A204.1 (cell line): ENCODE measurements around the gene PTBP3.
"Not testable (repeated sequence)": the region's sequence is repeated elsewhere in the genome, so short reads cannot be mapped to it uniquely, and the experiment has no call there.

ENCODE experiments used
- FAIRE-seq: peaks from 2 replicates; lab custom pipeline; 2012; peaks lifted over from hg19 to GRCh38; lab: Jason Lieb, UNC

Gene PTBP3, protein sequence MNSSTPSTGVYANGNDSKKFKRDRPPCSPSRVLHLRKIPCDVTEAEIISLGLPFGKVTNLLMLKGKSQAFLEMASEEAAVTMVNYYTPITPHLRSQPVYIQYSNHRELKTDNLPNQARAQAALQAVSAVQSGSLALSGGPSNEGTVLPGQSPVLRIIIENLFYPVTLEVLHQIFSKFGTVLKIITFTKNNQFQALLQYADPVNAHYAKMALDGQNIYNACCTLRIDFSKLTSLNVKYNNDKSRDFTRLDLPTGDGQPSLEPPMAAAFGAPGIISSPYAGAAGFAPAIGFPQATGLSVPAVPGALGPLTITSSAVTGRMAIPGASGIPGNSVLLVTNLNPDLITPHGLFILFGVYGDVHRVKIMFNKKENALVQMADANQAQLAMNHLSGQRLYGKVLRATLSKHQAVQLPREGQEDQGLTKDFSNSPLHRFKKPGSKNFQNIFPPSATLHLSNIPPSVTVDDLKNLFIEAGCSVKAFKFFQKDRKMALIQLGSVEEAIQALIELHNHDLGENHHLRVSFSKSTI

GRCh38 chr9:112332977-112333638, at the start of gene PTBP3:
PTBP3 (minus strand) TSS chr9:112333619; CDS start chr9:112297865, 35,754 bp downstream.
- no peak for FAIRE-seq

- no peak for FAIRE-seq
These were observed 49.3 kb upstream of the PTBP3 start for GRCh38 chr9:112382501-112383364.

DNA sequence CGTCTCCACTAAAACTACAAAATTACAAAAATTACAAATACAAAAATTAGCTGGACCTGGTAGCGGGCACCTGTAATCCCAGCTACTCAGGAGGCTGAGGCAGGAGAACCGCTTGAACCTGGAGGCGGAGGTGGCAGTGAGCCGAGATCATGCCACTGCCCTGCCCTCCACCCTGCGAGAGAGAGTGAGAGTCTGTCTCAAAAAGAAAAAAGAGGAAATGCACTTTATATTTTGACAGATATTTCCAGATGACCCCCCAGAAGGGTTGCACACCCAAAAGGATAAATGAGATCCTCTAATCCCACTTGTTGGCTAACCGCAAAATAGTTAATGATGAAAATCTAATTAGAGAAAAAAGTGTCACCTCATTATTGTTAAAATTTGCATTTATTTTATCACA, 48.6 kb upstream of the PTBP3 start:
- FAIRE-seq, result no peak

DNA sequence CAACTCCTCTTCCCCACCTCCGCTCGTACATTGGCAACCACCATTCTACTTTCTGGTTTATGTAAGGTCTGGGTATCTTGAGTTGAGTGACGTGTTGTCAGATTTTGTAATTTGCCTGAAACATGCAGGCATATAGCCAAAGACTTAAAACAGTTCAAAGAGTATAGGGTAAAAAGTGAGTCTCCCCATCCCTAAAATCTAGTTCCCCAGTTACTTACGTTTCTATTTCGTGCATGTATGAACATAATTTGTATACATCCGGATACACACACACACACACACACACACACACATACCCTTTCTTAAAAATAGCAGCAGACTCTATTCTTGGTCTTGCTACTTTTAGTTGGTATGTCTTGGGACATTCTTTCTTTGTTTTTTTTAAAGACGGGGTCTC, 47.4 kb upstream of the PTBP3 start:
- FAIRE-seq, result no peak

DNA sequence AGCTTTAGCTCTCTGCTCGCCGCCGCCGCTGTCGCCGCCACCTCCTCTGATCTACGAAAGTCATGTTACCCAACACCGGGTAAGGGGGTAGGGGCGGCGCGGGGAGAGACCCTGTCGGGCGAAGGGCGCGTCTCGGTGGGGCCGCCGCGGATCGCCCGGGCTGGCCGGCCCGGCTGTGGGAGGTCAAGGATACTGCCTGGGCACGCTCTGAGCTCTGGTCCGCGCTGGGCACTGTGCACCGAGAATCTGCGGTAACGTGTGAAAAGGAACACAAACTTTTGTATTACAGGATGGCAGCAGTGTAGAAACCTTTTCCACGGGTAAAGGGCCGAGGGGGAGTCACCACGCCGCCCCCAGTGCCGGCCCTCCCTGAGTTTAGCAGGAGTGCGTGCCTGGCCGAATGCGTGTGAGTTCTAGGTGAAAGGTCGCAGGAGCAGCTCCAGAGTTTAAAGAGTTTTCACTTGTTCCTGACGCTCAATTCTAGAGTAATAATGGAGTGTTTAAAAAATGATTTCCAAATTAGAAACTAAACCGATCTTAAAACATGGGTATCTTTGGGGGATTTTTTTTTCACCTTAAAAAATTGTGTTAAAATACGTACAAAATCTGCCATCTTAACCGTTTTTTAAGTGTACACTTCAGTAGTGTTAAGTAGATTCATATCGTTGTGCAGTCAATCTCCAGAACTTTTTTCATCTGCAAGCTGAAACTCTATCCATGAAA, 46.8 kb upstream of the PTBP3 start, which contains the start of gene HSDL2:
TSS of gene HSDL2 (plus strand) at position 7 of the 723 bp plus-strand sequence. CDS start at position 63, 56 bp downstream.
- no peak for FAIRE-seq

GRCh38 chr9:112379177-112380101, 46.0 kb upstream of the PTBP3 start:
- peak; percentile 32 for FAIRE-seq

DNA sequence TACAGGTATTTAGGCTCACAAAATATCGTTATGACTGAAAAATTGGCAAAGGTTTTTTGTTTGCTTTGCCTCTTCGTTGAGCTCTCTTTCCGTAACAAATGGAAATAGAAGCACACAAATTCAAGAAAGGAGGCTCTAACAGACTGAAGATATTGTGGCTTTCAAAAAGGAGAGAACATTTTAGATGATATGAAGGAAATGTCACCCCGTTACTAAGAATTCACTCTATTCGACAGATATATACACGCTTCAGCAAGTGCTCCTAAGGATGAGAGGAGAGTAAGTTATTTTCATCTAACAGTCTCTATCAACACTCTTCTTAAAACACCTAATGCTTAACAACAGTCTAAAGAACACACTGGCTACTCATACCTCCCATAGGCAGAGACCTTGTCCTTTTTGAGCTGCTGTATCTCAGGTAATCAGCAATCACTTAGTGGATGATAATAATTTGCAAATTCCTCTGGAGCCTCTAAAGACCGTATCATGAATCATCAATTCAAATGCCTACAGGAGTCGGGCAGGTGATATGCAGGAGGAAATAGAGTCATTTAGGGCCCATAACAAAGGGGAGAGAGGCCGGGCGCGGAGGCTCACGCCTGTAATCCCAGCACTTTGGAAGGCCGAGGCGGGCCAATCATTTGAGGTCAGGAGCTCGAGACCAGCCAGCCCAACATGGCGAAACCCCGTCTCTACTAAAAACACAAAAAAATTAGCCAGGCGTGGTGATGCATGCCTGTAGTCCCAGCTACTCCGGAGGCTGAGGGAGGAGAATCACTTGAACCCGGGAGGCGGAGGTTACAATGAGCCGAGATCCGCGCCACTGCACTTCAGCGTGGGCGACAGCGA, 45.1 kb upstream of the PTBP3 start:
- no peak for FAIRE-seq

GRCh38 chr9:112377684-112378327, 44.4 kb upstream of the PTBP3 start:
- FAIRE-seq, result no peak

- FAIRE-seq, result no peak
These were observed 43.7 kb upstream of the PTBP3 start for GRCh38 chr9:112377087-112377486.

DNA sequence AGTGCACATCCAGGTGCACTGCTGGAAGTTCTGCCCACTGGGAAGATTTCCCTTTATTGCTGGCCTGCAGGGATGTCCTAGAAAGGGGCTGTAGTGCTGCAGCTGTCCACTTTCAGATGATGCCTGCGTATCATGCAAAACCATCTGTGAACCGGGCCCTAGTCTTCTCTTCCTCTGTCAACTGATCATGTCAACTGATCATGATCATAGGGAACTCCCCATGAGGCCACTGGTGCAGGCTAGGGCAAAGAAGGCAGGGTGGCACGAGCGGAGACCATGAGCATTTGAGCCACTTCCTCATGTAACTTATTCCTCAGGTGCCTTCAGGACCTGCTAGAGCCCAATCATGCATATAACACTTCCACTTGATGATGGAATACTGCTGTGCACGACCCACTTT, 41.9 kb upstream of the PTBP3 start:
- no peak for FAIRE-seq

DNA sequence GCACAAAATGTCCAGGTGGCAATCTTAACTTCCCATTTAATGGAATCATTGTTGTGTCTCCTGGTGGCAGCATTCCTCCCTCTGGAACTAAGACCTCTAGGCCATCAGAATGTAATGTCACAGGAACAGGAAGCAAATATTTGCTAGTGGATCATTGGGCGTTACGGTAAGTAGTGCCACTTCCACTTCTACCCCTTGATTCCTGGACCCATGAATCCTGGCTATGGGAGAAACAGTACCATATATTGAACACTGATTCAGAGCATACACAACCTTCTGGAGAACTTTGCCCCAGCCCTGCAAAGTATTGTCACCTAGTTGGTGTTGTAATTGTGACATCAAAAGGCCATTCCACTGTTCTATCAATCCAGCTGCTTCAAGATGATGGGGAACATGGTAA, 40.8 kb upstream of the PTBP3 start:
- not testable (repeated sequence) for FAIRE-seq

DNA sequence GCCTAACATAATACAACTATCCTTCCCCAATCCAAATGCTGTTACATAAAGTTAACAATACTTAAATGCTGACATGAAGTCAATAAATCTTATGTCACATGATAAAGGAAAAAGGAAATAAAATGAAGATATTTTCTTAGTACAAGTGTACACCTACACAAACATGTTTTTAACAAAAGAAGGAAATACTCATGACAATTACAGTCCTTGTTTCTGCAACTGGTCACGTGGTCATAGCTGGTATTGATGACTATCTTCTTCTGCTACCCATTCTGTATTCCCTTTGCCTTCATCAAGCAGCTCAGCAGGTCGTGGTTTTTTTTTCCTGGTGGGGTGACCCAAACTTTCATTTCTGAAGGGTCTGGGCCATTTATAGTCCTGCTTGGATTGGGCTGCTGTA, 40.2 kb upstream of the PTBP3 start:
- FAIRE-seq, result not testable (repeated sequence)

DNA sequence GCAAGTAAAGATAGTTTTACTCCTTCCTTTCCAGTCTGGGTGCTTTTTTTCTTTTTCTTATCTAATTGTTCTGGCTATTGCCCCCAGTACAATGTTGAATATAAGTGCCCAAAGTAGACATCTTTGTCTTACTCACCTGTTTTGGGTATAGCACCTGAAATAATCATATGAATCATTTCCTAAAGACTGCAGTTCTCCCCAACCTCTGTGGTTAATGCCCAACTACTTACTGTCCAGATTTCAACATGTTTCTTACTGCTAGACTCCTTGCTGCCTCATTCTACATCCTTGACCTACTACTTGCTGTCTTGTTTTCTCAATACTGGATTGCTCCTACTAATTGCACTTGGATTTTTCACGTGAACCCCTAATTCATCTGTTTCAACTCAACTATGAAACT, 37.6 kb upstream of the PTBP3 start:
- FAIRE-seq, result no peak

DNA sequence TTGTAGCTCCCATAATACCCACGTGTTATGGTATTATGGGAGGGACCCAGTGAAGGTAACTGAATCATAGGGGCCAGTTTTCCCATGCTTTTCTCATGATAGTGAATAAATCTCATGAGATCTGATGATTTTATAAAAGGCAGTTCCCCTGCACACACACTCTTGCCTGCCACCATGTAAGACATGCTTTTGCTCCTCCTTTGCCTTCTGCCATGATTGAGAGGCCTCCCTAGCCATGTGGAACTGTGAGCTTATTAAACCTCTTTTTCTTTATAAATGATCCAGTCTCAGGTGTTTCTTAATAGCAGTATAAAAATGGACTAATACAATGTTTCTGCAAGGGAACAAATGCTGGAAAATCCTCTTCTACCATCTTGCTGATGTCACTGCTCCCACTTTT, 36.4 kb upstream of the PTBP3 start:
- FAIRE-seq, result no peak

GRCh38 chr9:112367465-112367864, 34.0 kb upstream of the PTBP3 start:
- no peak for FAIRE-seq

DNA sequence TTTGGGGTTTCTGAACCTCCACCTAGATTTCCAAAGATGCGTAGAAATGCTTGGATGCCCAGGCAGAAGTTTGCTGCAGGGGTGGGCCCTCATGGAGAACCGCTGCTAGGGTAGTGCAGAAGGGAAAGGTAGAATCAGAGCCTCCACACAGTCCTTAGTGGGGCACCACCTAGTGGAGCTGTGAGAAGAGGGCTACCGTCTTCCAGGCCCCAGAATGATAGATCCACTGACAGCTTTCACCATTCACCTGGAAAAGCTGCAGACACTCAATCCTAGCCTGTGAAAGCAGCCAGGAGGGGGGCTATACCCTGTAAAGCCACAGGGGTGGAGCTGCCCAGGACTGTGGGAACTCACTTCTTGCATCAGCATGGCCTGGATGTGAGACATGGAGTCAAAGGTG, 33.2 kb upstream of the PTBP3 start:
- FAIRE-seq, result no peak

GRCh38 chr9:112365257-112365656, 31.8 kb upstream of the PTBP3 start:
- not testable (repeated sequence) for FAIRE-seq

- FAIRE-seq, result no peak
These were observed 31.3 kb upstream of the PTBP3 start for GRCh38 chr9:112364761-112365160.

GRCh38 chr9:112361601-112362000, 28.2 kb upstream of the PTBP3 start:
- peak; percentile 97 for FAIRE-seq
